ENCODE results near the gene TIAM2. TPM values are rescaled to one million over a fixed set of nuclear protein-coding genes. Genes with fewer than 3 reads are reported as not detected.

TIAM2 gene
- total RNA-seq, 1 donor from 2014 or later = 6.2 TPM

DNA sequence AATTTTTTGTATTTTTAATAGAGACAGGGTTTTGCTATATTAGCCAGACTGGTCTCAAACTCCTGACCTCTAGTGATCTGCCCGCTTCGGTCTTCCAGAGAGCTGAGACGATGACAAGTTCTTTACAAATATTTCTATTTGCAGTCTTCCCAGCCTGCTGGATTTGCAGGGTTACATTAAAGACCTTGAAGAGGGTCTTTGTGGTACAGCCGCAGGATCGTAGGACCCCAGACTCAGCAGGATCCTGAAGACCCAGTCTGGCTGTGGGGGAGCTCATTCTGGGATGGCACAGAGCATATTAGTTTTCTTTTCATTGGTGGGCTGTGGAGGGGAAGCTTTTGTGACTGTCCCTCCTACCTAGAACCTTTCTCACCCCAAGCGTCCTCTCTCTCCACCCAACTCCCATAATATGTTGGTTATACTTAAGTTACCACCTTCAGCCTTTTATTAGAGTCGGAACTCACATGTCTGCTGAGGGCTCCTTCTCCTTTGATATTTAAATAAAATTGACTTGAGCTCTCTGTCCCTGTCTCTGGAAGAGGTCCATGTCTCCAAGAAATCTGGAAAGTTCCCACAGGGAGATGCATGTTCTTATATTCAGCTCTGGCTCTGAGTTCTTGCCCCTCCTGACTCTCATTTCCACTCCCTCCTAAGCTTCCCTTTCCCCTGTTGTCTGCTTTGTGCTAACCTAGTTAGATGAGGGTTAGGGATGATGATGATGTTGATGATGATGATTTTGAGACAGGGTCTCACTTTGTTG, 72.0 kb downstream of the TIAM2 start:
- ATAC-seq (no peak), DNase-seq (no peak)
- TF ChIP-seq, protein P1, sequence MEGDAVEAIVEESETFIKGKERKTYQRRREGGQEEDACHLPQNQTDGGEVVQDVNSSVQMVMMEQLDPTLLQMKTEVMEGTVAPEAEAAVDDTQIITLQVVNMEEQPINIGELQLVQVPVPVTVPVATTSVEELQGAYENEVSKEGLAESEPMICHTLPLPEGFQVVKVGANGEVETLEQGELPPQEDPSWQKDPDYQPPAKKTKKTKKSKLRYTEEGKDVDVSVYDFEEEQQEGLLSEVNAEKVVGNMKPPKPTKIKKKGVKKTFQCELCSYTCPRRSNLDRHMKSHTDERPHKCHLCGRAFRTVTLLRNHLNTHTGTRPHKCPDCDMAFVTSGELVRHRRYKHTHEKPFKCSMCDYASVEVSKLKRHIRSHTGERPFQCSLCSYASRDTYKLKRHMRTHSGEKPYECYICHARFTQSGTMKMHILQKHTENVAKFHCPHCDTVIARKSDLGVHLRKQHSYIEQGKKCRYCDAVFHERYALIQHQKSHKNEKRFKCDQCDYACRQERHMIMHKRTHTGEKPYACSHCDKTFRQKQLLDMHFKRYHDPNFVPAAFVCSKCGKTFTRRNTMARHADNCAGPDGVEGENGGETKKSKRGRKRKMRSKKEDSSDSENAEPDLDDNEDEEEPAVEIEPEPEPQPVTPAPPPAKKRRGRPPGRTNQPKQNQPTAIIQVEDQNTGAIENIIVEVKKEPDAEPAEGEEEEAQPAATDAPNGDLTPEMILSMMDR (IDR thresholded peaks at IDR 0.05) = no peak
- Histone ChIP-seq H3K9me3 (no peaks in the 10 kb centered on the region), H3K4me1 (no peaks in the 10 kb centered on the region), H3K4me3 (no peak overlapping the region), H3K27me3 (no peaks in the 10 kb centered on the region), H3K36me3 (no peaks in the 10 kb centered on the region), H3K27ac (no peak overlapping the region)
- intact Hi-C loops (cut with DNase I) = no loop called here

DNA sequence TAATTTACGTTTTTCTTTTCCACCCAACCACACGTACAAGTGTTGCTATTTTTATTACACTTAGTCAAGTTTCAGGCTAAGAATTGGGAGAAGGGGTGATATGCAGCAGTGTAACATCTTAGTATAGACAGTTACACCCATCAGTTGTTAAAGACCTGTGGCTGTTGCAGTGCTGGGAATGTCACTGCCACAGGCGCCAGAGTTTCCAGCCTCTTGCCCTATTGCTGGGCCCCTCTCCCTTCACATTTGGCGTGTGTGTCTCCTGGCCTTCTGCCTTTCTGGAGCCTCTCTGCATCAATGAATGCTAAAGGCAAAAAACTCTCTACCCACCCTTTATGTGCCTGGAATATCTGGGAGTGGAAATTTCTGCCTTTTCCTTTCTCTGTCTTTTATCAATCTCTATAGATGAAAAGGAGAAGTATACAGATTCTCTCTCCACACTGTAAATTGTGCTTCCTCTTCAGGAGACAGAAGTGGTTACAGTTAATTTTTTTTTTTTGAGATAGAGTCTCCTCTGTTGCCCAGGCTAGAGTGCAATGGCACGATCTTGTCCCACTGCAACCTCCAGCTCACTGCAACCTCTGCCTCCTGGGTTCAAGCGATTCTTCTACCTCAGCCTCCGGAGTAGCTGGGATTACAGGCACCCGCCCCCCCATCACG, 73.0 kb downstream of the TIAM2 start:
- TF ChIP-seq, protein P1 (IDR thresholded peaks at IDR 0.05) = no peak
- no peak for ATAC-seq
- no peak for DNase-seq
- Histone ChIP-seq H3K27ac (no peak overlapping the region), H3K9me3 (no peaks in the 10 kb centered on the region), H3K36me3 (no peaks in the 10 kb centered on the region), H3K4me3 (no peak overlapping the region), H3K27me3 (no peaks in the 10 kb centered on the region), H3K4me1 (no peaks in the 10 kb centered on the region)
- intact Hi-C loops (cut with DNase I) = no loop called here

DNA sequence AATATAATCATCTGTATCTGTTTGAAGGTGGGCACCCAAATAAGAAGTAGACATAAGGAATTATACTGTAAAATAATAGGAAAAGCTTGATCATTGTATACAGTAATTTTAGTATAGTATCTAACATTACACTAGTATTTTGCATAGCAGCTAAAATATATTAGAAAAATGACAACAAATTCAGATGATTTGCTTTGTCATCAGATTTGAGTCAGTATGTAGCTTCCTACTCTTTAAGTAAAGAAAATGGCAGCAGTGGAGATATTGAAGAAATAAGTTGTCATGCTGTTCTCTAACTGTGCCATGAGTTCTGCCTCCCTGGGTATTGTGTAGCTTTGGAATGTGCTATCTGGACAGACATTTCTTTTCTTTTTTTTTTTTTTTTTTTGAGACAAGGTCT, 74.4 kb downstream of the TIAM2 start:
- TF ChIP-seq, protein P1 (IDR thresholded peaks at IDR 0.05) = no peak

DNA sequence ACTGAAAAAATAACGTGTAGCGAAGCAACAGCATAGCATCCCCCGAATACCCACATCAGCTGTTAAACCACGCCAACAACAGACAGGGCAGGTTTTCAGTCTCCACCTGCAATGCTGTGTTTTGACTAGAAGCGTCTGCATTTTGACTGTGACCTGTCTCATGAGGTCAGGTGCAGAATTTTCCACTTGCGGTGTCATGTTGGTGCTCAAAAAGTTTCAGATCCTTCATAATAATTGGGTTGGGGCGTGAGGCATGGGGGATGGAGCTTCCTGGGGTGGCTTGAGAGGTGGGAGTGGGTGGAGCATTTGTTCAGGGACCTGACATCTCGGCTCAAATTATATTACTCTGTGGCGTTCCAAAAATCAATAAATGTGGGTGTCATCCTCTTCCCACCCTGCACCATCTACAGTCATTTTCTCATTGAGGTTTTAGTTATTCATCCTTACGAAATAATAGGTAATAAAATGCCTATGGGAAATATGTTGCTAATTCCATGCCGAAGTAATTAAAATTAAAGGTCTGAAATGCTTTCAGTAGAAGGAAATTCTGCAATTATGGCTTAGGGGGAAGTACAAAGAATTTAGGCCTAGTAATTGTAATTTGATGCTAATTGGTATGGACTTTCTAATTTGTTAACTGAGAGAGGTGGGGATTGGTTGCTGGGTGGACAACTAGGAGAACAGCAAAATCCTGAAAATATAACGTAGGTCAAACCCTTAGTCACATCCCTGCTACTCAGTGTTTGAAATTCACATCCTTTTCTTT, 81.0 kb downstream of the TIAM2 start:
- no peak for ATAC-seq
- TF ChIP-seq, protein P1 (IDR thresholded peaks at IDR 0.05) = no peak
- Histone ChIP-seq H3K27me3 (no peaks in the 10 kb centered on the region), H3K27ac (no peak overlapping the region), H3K4me1 (no peaks in the 10 kb centered on the region), H3K9me3 (no peaks in the 10 kb centered on the region), H3K36me3 (no peaks in the 10 kb centered on the region), H3K4me3 (no peak overlapping the region)
- intact Hi-C loops (cut with DNase I) = no loop called here
- DNase-seq = no peak

More for the DNA sequence above, 74.4 kb downstream of the TIAM2 start:
- no peaks in the 10 kb centered on the region for H3K9me3 ChIP-seq
- DNase-seq (no peak), ATAC-seq (no peak)
- H3K4me3 ChIP-seq = no peak overlapping the region
- no peaks in the 10 kb centered on the region for H3K27me3 ChIP-seq
- intact Hi-C loops (cut with DNase I) = no loop called here
- no peaks in the 10 kb centered on the region for H3K36me3 ChIP-seq
- H3K4me1 ChIP-seq = no peaks in the 10 kb centered on the region
- no peak overlapping the region for H3K27ac ChIP-seq

DNA sequence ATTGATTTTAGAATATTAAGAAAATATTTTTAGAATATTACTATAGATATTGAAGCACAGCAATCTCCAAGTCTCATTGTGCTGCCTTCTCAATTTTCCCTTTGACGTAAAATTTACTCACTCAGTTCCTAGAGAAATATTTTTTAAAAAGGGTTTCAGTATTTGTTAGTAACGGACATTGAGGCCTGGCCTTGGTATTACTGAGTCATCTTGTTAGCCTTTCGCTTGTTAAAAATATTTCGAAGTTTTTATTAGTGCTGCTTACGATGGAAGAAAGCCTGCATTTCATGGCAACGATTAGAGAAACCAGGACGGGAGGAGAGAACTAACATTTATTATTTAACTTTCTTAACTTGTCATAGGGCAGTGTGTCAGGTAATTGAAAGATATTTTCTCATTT, 82.2 kb downstream of the TIAM2 start:
- H3K27me3 ChIP-seq = no peaks in the 10 kb centered on the region
- DNase-seq = no peak
- TF ChIP-seq, protein P1 (IDR thresholded peaks at IDR 0.05) = no peak
- no peak overlapping the region for H3K27ac ChIP-seq
- H3K36me3 ChIP-seq = no peaks in the 10 kb centered on the region
- no peaks in the 10 kb centered on the region for H3K4me1 ChIP-seq
- ATAC-seq = no peak
- no peak overlapping the region for H3K4me3 ChIP-seq
- intact Hi-C loops (cut with DNase I) = no loop called here
- H3K9me3 ChIP-seq = no peaks in the 10 kb centered on the region
